ENCODE results near the gene FAM186B. TPM values are rescaled to one million over a fixed set of nuclear protein-coding genes. Genes with fewer than 3 reads are reported as not detected.

Gene FAM186B
- total RNA-seq, 1 experiment from 2014 or later, result 0.17 TPM

DNA sequence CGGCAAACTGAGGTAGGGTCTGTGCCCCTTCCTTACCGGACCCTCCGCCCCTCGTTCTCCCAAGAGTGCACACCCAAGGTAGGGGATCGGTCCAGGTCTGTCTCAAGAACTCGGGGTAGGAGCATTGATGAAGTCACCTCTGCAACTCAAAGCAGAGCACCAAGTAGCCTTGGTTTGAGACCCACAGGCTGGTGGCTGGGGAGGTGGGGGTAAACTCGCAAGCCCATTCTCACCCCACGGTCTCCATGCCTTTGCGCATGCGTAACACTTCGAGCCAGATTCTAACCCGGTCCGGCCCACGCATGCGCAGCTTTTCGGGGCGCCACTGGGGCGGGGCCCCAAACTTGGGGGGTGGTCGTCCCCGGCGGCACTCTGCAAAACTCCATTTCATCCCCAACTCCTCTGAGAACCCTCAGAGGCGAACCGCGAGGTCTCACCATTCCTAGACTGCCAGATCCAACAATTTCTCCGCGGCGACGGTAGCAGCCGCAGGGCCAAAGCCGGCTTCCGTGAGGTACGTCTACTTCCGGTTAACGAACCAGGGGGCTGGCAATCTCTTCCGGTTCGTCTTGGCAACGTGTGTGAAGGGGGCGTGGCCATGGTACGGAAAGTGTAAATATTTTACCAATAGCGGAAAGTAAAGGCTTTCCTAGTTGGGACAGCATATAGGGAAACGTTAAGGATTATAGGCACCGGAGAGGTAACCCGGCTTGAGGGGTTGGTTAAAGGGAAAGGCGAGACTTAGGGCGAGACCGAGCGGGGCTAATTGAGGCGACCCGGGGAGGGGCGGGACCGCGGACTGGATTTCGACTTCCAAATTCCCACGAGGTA is 37.6 kb downstream of the FAM186B start, which contains the start of gene MCRS1:
Gene MCRS1, minus strand, starts transcription at position 532 of the 831 bp plus-strand sequence. CDS start 1,411 bp downstream, outside the sequence.
- peak; percentile 94 for DNase-seq (ENCODE audit: low read depth)

DNA sequence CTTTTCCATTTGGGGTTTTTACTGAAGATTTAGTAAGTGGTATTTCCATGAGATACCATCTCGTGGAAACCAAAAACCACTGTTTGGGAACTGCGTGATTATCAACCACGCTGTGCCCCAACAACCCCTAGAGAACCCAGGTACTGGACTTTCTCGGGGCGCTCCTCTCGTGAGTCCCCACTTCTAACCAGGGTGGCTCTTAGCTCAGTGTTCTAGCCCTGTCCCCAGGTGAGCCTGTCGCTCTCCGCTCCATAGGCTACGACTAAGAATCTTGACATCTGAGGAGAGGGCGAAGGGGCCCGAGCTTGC is 38.2 kb downstream of the FAM186B start:
- no peak for DNase-seq (ENCODE audit: low read depth)

DNA sequence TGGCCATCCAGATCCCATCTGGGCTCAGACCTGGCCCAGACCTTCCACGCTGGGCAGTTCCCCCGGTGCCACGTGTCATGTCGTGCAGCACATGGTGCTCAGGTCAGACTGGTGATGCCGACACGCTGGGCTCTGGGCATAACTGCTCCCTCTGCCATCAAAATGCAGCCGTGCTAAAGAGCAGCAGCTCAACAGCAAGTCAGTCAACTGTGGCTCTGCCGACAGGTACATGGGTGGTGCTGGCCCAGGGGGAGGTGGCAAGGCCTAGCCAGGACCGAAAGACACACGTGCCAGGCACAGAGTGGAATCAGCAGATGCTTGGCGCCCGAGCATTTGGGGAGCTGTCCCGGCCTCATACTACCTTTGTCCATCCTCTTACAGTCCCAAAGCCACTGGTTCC is 39.1 kb downstream of the FAM186B start:
- no peak for DNase-seq (ENCODE audit: low read depth)

DNA sequence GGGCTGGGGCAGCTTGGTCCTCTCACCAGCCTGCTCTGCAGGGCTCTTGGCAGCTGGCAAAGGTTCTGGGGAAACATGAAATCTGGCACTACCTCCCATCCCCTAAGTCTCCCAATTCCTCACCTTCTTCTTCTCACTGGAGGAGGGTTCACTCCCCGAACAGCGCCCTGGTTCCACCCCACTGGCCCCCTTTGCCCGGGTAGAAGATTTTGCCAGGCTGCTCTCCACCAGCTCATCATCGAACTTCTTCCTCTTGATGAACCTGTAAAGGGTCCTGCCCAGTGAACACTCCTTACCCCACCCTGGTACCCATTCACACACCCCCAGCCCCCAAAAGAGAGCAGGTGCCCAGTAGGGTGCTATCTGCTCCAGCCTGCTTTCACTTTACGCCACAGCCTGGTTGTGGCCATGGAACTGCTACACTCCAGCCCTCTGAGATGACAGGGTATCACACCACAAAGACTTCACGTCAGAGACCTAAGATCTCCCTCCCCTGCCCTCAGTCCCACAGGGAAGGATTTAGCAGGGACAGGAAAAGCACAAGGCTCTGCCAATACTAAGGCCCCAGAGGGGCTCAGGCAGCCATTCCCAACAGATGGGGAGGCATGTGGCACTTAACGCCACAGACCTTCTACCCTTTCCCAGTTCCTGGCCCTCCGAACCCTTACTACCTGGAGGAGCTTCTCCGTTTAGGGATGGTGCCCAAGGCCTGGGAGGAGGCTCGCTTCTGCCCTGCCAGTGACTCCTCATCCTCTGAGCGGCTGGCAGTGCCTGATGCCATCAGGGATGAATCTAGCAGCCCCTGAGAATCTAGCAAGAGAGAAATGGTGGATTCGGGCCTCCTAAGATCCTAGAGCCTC is 39.8 kb downstream of the FAM186B start:
- DNase-seq (ENCODE audit: low read depth), result no peak

DNA sequence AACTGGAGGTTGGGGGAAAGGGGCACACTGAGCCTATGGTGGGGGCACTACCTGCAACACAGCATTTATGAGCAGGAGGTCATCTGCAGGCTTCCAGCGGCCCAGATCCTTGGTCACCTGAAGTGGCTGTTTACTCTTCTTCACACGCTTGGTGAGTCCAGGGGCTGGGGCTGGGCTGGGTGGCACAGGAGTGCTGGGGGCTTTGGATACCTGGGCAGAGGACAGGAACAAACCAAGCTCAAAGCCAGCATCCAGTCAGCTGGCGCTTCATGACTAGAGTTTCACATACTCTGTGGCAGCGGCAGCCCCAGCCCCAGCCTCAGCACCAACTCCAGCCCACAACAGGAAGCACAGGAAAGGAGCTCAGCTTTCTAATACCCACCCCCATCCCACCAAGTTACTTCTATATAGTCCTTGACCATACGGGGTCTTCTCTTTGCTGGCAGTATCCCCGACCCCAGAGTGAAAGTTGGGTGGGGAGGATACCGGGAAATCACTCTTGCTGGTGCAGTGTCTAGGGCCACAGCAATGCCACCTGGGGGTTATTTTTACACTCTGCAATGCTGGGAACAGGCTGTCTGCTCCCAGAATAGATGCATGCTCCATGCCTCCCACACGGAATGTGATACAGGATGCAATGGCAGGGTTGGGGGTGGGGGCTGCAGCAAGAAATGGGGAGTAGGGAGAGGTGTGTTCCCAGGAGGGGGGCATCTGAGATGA is 40.6 kb downstream of the FAM186B start:
- no peak for DNase-seq (ENCODE audit: low read depth)

DNA sequence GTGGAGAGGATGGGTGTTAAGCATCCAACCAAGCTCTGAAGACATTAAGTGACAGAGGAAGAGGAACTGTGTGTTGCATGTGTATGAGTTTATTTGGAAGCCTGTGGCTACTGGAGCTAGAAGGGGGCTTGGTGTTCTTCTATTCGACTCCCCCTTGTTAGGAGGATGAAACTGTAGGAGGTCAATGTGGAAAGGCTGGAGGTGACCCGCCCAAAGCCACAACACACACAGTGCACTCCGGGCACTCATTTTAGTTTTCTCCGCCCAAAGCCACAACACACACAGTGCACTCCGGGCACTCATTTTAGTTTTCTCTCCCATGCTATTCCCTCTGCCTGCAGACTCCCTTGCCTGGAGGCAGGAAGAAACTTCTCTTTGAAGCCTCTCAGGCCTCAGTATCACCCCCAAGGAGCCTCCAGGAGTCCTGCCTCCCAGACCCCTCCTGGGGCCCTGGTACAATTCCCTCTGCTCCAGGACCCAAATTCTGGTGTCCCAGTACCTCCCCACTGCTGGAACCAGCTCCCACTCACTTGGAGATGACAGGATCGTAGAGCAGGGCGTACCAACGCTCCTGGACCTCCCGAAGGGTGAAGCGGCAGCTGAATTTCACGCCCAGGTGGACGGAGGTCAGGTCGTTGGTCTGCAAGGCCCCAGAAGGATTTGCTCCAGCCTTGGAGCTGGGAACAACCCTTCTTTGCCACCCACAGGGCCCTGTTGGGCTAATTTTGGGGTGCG is 41.3 kb downstream of the FAM186B start:
- DNase-seq (ENCODE audit: low read depth), result no peak

DNA sequence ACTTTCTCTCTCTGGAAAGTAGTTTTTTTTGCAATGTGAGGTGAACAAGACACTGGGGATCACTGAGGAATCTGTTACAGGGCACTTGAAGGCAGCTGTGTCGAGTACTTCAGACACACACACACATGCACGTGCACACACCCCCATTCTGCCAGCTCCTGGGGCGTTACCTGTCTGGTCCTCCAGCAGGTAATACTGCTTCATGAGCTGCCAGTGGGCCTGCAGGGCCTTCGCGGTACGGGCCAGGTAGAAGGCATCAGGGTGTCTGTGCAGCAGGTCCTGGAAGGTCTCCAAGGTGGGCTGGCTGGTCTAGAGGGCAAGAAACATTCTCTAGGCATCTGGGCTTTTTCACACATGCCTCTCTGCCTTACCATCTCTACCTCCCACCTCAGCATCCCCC is 42.6 kb downstream of the FAM186B start:
- DNase-seq (ENCODE audit: low read depth), result no peak

DNA sequence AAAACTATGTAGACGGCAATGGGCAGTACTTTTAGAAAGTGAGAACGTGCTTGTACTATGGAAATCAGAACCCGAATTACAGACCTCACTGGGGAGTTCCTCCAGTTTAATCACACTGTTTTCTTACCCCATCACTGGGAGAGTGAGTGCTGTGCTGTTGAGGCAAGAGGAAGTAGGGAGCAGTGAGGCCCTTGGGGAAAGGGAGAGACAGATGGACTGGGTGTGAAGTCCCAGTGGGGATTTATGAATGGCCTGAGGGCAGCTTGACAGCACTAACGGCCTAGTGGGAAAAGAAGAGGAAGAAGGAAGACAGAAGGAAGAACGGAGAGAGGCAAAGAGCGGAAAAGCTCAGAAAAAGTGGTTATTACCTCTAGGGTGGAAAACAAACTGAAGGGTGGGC is 43.2 kb downstream of the FAM186B start:
- DNase-seq (ENCODE audit: low read depth), result no peak

DNA sequence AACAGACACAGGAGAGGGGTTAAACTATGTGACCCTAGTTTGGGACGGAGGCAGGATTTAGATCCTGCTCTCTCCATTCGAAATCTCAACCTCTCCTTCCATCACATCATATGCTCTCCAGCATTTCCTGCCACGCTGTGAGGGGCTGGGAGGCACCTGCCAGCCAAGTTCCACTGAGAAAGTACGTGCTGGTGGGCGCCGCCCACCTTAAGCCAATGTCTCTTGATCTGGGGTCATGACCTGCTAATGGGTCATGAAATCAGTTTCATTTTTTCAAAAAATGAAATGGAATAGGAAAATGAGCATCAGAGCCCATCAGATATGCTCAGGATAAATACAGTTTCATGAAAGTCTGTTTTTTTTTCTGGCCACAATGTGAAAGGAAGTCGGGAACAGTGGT is 44.7 kb downstream of the FAM186B start:
- no peak for DNase-seq (ENCODE audit: low read depth)

DNA sequence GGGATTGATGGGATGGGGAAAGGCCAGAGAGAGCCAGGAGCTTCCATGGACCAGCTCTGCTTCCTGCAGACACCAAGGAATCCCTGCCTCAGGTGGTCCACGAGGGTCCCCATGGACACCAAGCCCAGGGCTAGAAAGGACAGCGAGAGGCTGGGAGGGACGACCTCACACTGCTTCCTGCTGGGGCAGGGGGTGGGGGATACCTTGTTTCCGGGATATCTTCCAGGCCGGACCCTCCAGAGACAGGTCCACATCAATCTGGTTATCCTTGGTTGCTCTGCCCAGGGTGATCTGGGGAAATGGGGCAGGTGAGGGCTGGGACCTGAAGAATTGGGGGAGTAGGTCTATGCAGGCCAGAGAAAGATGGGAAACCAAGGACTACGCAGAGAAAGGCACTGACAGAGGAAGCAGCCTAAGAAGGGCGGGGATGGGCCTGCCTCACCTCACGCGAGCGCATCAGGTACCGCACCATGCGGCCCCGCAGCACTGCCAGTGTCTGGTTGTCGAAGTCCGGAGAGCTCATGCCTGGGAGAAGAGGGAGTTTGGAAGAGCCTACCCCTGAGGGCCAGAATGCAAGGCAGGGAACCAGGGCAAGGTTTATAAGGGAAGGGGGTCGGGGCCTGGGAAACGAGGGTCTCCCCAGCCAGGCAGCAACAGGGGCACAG is 46.3 kb downstream of the FAM186B start:
- no peak for DNase-seq (ENCODE audit: low read depth)

DNA sequence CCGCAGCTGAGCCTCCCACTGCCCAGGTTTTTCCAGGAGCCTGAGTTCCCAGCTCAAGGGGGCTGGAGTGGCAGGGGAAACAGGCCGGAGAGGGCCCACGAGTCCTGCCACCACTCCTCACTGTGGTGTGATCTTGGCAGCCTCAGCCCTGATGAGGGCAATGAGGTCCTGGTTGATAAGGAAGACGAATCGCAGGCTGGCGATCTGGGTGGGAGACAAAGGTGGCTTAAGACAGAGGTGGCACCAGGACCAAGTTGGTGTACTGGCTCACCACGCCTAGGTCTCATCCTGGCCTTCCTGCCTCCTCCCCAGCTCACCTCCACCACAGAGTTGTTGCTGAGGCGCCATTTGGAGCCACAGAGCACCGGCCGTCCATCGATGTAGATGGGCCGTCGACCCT is 46.9 kb downstream of the FAM186B start:
- no peak for DNase-seq (ENCODE audit: low read depth)

DNA sequence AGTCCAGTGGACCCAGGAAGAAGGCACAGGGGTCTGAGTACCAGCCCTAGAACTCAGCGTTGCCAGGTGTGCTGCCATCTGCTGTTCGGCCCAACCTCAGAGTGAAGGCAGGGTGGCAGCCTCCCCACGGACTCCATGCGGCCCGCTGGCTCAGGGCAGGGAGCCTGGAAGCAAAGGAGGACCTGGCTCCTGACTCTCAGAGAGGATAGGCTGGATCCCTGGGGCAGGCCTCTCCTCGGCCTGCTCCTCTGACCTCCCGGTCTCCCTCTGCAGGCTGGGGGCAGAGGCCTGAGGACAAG is 47.6 kb downstream of the FAM186B start:
- no peak for DNase-seq (ENCODE audit: low read depth)

DNA sequence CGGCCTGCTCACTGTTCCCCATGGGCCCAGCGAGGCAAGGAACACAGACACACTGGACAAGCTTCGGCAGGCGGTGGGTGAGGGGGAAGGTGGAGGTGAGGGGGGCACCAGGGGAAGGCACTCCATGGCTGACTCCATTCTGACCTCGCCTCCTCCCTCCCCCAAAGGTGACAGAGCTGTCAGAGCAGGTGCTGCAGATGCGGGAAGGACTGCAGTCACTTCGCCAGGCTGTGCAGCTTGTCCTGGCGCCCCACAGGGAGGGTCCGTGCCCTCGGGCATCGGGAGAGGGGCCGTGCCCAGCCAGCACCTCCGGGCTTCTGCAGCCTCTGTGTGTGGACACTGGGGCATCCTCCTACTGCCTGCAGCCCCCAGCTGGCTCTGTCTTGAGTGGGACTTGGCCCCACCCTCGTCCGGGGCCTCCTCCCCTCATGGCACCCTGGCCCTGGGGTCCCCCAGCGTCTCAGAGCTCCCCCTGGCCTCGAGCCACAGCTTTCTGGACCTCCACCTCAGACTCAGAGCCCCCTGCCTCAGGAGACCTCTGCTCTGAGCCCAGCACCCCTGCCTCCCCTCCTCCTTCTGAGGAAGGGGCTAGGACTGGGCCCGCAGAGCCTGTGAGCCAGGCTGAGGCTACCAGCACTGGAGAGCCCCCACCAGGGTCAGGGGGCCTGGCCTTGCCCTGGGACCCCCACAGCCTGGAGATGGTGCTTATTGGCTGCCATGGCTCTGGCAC is 48.1 kb downstream of the FAM186B start:
- no peak for DNase-seq (ENCODE audit: low read depth)

DNA sequence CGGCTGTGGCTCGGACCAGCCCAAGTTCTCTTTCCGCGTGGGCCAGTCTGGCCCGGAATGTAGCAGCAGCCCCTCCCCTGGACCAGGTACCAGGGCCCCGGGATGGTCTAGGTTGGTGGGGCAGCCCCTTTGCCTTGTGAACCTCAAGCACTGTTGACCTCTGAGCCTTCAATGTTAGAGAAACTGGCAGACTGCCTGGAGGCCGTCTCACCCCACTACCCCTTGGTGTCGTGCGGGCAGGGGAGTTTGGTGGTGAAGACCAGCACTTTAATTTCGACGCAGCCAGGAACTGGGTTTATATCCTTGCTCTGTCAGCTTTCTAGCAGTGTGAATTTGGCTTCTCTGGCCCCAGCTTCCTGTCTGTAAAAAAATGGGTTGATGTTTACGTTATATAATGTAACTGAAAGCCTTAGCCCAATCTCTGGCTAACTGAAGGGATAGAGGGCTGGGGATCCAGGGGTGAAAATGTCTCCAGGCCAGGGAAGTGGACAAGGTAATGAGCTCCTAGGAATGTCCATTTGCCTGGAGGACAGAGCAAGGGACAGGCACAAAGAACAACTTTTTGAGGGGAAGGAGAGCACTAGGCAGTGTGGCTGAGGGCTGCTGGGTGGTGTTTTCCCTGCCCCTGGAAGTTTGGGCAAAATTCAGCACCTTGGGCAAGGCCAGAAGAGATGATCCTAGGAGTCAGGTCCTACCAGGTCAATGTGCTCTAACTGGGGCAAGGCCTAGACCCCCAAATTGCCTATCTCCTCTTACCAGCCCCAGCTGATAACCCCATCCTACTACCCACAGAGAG is 48.9 kb downstream of the FAM186B start:
- no peak for DNase-seq (ENCODE audit: low read depth)

DNA sequence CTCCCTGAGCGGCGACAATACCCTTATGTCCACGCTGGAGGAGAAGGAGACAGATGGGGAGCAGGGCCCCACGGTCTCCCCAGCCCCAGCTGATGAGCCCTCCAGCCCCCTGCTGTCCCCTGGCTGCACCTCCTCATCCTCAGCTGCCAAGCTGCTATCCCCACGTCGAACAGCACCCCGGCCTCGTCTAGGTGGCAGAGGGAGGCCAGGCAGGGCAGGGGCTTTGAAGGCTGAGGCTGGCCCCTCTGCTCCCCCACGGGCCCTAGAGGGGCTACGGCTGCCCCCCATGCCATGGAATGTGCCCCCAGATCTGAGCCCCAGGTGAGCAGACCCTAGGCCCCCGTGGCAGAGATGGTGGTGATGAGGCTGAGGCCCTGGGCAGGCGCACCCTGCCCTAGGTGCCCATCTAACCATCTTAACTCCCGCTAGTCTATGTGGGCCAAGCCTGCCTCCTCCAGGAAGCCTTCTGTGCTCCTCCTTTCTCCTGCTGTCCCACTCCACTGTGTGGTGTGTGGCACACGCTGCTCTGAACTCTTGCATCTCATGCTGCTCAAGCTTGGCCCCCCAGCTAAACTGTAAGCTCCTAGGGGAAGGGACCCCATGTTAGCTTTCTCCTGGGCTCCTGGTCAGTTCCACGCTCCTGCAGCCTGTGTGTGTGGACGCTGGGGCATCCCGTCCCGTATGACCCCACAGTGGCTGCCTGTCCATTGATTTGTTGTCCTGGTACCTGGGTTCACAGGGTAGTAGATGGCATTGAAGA is 49.6 kb downstream of the FAM186B start:
- no peak for DNase-seq (ENCODE audit: low read depth)

DNA sequence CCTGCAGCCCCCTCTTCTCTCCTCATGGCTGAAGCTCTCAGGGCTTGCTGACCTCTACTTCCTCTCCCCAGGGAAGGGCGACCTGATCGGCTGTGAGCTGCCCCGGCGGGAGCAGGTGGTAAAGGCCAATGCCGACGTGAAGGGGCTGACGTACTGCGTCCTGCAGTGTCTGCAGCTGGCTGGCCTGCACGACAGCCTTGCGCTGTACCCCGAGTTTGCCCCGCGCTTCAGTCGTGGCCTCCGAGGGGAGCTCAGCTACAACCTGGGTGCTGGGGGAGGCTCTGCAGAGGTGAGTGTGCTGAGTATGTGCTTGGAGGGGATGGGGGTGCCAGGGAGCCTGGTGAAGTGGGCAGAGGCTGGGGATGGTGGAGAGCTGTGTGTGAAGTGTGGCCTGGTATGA is 51.2 kb downstream of the FAM186B start:
- DNase-seq (ENCODE audit: low read depth), result no peak

DNA sequence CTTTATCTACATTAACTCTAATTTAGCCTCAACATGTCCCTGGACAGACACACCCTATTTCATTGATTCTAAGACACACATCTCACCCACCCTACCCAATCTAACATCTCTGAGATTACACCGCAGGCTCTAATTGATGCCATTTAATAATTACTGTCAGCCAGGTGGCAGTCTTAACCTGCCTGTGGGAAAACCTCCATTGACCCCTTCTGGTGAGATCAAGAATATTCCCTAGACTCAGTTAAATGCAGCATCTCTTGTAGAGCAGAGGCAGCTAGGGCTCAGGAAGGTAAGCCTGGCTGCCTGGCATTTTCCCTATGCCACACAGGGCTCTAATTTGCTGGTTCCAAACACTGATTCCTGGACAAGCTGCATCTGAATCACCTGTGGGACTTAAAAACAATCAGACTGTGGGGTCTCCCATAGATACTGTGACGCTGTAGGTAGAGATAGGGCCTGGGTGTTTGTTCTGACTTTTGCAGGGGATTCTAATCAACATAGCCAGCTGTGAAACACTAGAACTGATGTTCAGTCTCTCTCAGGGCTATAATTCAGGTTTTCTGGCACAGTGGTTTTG is 51.8 kb downstream of the FAM186B start:
- DNase-seq (ENCODE audit: low read depth), result peak; percentile 36

DNA sequence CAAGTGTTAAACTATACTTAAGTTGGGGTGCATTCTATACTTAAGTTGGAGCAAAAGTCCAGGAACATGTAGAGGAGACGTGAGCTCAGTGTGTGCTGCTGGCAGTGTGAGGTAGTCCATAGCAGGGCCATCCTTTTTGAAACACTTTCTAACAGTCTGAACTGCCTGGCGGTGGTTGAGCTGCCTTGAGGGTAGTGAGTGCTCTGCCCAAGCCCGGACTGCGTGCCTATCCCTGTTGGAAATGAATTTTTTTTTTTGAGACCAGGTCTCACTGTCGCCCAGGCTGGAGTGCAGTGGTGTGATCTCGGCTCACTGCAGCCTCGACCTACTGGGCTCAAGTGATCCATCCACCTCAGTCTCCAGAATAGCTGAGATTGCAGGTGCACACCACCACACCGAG is 52.5 kb downstream of the FAM186B start:
- DNase-seq (ENCODE audit: low read depth), result no peak

DNA sequence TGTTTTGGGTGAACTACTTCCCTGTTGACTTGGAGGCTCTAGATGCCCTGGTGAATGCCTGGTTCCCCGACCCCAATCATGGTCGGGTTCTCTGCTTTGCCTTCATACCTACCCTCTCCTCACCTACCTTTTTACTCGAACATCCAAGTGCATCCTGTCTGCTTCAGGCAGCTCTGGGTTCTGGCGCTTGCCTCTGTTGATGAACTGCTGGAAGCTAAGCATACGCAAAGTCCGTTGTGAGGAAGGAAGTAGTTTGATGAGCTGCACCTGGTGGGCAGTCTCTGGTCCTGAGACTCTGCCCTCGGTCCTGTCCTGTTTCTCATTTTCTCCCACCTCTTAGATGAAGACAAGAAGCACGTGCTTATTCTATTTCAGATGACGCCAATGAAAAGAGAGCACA is 53.0 kb downstream of the FAM186B start:
- no peak for DNase-seq (ENCODE audit: low read depth)

Data from Daoy (cell line).